H1 (cell line): Measurements from ENCODE around the gene TMEM125. TPM values are rescaled to one million over a fixed set of nuclear protein-coding genes. Genes with fewer than 3 reads are reported as not detected.

ENCODE experiments used
- CTCF ChIA-PET: fragments of 300-600 bp; sonication (Branson Sonifier 250); formaldehyde crosslinking; loops from one replicate; lab custom pipeline; 2021; ENCODE audit not compliant: partially characterized antibody; lab: Charles Lee
- POLR2A ChIA-PET: fragments of 300-600 bp; sonication (Branson Sonifier 250); formaldehyde crosslinking; loops from one replicate; lab custom pipeline; 2021; ENCODE audit warnings: inconsistent platforms; ENCODE audit not compliant: partially characterized antibody; lab: Charles Lee
- DNase-seq, 2 experiments: peaks; one replicate each; pipeline versions ENCODE4 v3.0.0 to v3.0.0-alpha.2; 2010 to 2022; ENCODE audit warnings: low spot score in 2 of 2, low read depth in 1 of 2, mixed read lengths in 1 of 2
- FAIRE-seq: peaks from 2 replicates; lab custom pipeline; 2011; peaks lifted over from hg19 to GRCh38; lab: Jason Lieb, UNC
- H2AFZ ChIP-seq: 2 replicates; pipeline ENCODE4 v1.8.1; 2012; ENCODE audit warnings: low read length, inconsistent platforms
- H2AK5ac ChIP-seq: 2 replicates; pipeline ENCODE4 v1.6.1; 2013; ENCODE audit warnings: low read depth, low read length
- H2BK120ac ChIP-seq: replicated peaks from 2 replicates; pipeline ENCODE3; 2013; ENCODE audit warnings: low read depth, low read length, inconsistent platforms
- H2BK12ac ChIP-seq: 2 replicates; pipeline ENCODE4 v1.6.1; 2013; ENCODE audit warnings: low read depth, low read length
- H2BK15ac ChIP-seq: 2 replicates; pipeline ENCODE4 v1.6.1; 2013; ENCODE audit warnings: low read length
- H2BK20ac ChIP-seq: 2 replicates; pipeline ENCODE4 v1.6.1; 2013; ENCODE audit warnings: low read length
- H2BK5ac ChIP-seq: 2 replicates; pipeline ENCODE4 v1.6.1; 2013; ENCODE audit warnings: low read depth, low read length
- H3K14ac ChIP-seq: 2 replicates; pipeline ENCODE4 v1.6.1; 2013; ENCODE audit warnings: inconsistent platforms; ENCODE audit not compliant: insufficient read length
- H3K18ac ChIP-seq: 2 replicates; pipeline ENCODE4 v1.6.1; 2013; ENCODE audit warnings: low read length; ENCODE audit errors: extremely low read depth
- H3K23ac ChIP-seq: 2 replicates; pipeline ENCODE4 v1.6.1; 2013; ENCODE audit warnings: inconsistent platforms; ENCODE audit not compliant: insufficient read length
- H3K23me2 ChIP-seq: 2 replicates; pipeline ENCODE4 v1.6.1; 2013; ENCODE audit warnings: low read depth, low read length
- H3K27ac ChIP-seq: 2 replicates; pipeline ENCODE4 v1.6.1; 2011; ENCODE audit warnings: low read depth, low read length, inconsistent platforms
- H3K27me3 ChIP-seq, 4 experiments: replicated peaks in 1 of 4; 1 replicate in 1 of 4; 2 replicates in 3 of 4; pipeline versions ENCODE4 v1.6.1 to v1.8.1; 2011 to 2013; ENCODE audit warnings: low read length in 3 of 4, mild to moderate bottlenecking in 3 of 4, inconsistent platforms in 2 of 4, mixed read lengths in 2 of 4, moderate library complexity in 1 of 4; ENCODE audit not compliant: control insufficient read depth in 3 of 4, insufficient read depth in 3 of 4; ENCODE audit errors: extremely low read depth in 1 of 4
- H3K36me3 ChIP-seq, 4 experiments: 2 replicates each; pipeline versions ENCODE4 v1.6.1 to v1.8.1; 2011 to 2013; ENCODE audit warnings: mild to moderate bottlenecking in 4 of 4, low read length in 3 of 4, moderate library complexity in 2 of 4, control low read depth in 1 of 4, inconsistent platforms in 1 of 4; ENCODE audit not compliant: insufficient read depth in 4 of 4, control insufficient read depth in 2 of 4
- H3K4ac ChIP-seq: replicated peaks from 2 replicates; pipeline ENCODE3; 2013; ENCODE audit warnings: low read length, low read depth, mixed read lengths, inconsistent platforms; ENCODE audit not compliant: insufficient read length
- H3K4me1 ChIP-seq, 4 experiments: replicated peaks in 1 of 4; 1 replicate in 1 of 4; 2 replicates in 3 of 4; pipeline versions ENCODE4 v1.6.1 to v1.8.1; 2011 to 2013; ENCODE audit warnings: low read length in 3 of 4, inconsistent platforms in 2 of 4, mixed read lengths in 1 of 4; ENCODE audit not compliant: insufficient read depth in 4 of 4, control insufficient read depth in 3 of 4
- H3K4me2 ChIP-seq, 2 experiments: 2 replicates each; pipeline versions ENCODE4 v1.6.1 to v1.8.1; 2011 to 2013; ENCODE audit warnings: low read depth in 2 of 2, low read length in 2 of 2, control low read depth in 1 of 2, inconsistent platforms in 1 of 2, mild to moderate bottlenecking in 1 of 2; ENCODE audit not compliant: insufficient read depth in 1 of 2
- H3K4me3 ChIP-seq, 4 experiments: fragments of 200-600, 300-600 bp in 1 of 4; sonication (generic), shearing (Covaris generic), sonication (Bioruptor Twin) in 1 of 4; 2 replicates each; pipeline versions ENCODE4 v1.5.1 to v1.8.1; 2011 to 2016; ENCODE audit warnings: low read length in 4 of 4, low read depth in 3 of 4, control low read depth in 2 of 4, inconsistent platforms in 2 of 4, mild to moderate bottlenecking in 2 of 4, mixed read lengths in 1 of 4, moderate library complexity in 1 of 4; ENCODE audit not compliant: insufficient read depth in 2 of 4; ENCODE audit errors: extremely low read depth in 1 of 4
- H3K56ac ChIP-seq: replicated peaks from 2 replicates; pipeline ENCODE3; 2013; ENCODE audit warnings: low read depth, mild to moderate bottlenecking, mixed read lengths, low read length, inconsistent platforms; ENCODE audit not compliant: insufficient read length
- H3K79me1 ChIP-seq: 2 replicates; pipeline ENCODE4 v1.6.1; 2013; ENCODE audit warnings: low read depth, low read length, control low read depth
- H3K79me2 ChIP-seq, 2 experiments: 2 replicates each; pipeline versions ENCODE4 v1.6.1 to v1.8.1; 2012 to 2013; ENCODE audit warnings: low read length in 2 of 2, mild to moderate bottlenecking in 2 of 2, inconsistent platforms in 1 of 2; ENCODE audit not compliant: insufficient read depth in 2 of 2, control insufficient read depth in 1 of 2
- H3K9ac ChIP-seq, 4 experiments: replicated peaks in 1 of 4; 1 replicate in 1 of 4; 2 replicates in 3 of 4; pipeline versions ENCODE4 v1.6.1 to v1.8.1; 2011 to 2013; ENCODE audit warnings: low read depth in 3 of 4, low read length in 3 of 4, control low read depth in 2 of 4, mild to moderate bottlenecking in 2 of 4, moderate library complexity in 2 of 4, inconsistent platforms in 1 of 4; ENCODE audit errors: extremely low read depth in 1 of 4
- H3K9me3 ChIP-seq, 2 experiments: 2 replicates each; pipeline versions ENCODE4 v1.6.1 to v1.8.1; 2012 to 2013; ENCODE audit warnings: mild to moderate bottlenecking in 2 of 2, moderate library complexity in 2 of 2, control low read depth in 1 of 2, inconsistent platforms in 1 of 2, low read depth in 1 of 2, low read length in 1 of 2, mixed read lengths in 1 of 2; ENCODE audit not compliant: insufficient read depth in 2 of 2
- H4K20me1 ChIP-seq, 2 experiments: replicated peaks in 1 of 2; 2 replicates each; pipeline versions ENCODE3 to v1.8.1; 2011 to 2013; ENCODE audit warnings: inconsistent platforms in 2 of 2, low read length in 2 of 2, mild to moderate bottlenecking in 1 of 2; ENCODE audit not compliant: insufficient read depth in 2 of 2, control insufficient read depth in 1 of 2
- H4K5ac ChIP-seq: 2 replicates; pipeline ENCODE4 v1.6.1; 2013; ENCODE audit warnings: low read length, low read depth, mixed read lengths, inconsistent platforms; ENCODE audit not compliant: insufficient read length
- H4K8ac ChIP-seq: 2 replicates; pipeline ENCODE4 v1.8.0; 2013; ENCODE audit warnings: mild to moderate bottlenecking, moderate library complexity, low read length, inconsistent platforms; ENCODE audit not compliant: insufficient read depth; ENCODE audit errors: extremely low read depth
- H4K91ac ChIP-seq: replicated peaks from 2 replicates; pipeline ENCODE3; 2013; ENCODE audit warnings: low read length, mixed read lengths, inconsistent platforms; ENCODE audit not compliant: insufficient read length
- ASH2L ChIP-seq: fragments of 200-600, 300-600 bp; sonication (generic); IDR thresholded peaks from one replicate; pipeline ENCODE4 v1.7.1; 2017; ENCODE audit warnings: low read length
- ATF2 ChIP-seq: IDR thresholded peaks from 2 replicates; pipeline ENCODE4 v1.6.1; 2012; ENCODE audit warnings: low read length, inconsistent platforms
- CBX5 ChIP-seq: fragments of 300-800, 300-1000 bp; sonication (generic); IDR thresholded peaks from 2 replicates; pipeline ENCODE4 v1.7.1; 2016; ENCODE audit warnings: antibody characterized with exemption, low read length, low read depth
- CREB1 ChIP-seq: IDR thresholded peaks from 2 replicates; pipeline ENCODE4 v1.6.1; 2012; ENCODE audit warnings: inconsistent platforms
- EZH2 ChIP-seq: fragments of 200-600 bp; sonication (generic); IDR thresholded peaks from 2 replicates; pipeline ENCODE4 v1.7.1; 2012; ENCODE audit warnings: low read depth, mild to moderate bottlenecking, moderate library complexity, low read length, inconsistent platforms; ENCODE audit not compliant: severe bottlenecking
- MAX ChIP-seq: IDR thresholded peaks from 2 replicates; pipeline ENCODE4 v1.6.1; 2012; ENCODE audit warnings: inconsistent platforms
- RBBP5 ChIP-seq: IDR thresholded peaks from 2 replicates; pipeline ENCODE4 v1.7.1; 2012; ENCODE audit warnings: low read depth, mild to moderate bottlenecking, inconsistent platforms, low read length, moderate library complexity, borderline replicate concordance
- RXRA ChIP-seq: IDR thresholded peaks from 2 replicates; pipeline ENCODE4 v1.6.1; 2011; ENCODE audit warnings: low read depth, mild to moderate bottlenecking, low read length, moderate library complexity; ENCODE audit not compliant: insufficient read depth
- SIRT6 ChIP-seq: IDR thresholded peaks from one replicate; pipeline ENCODE4 v1.7.1; 2012; ENCODE audit warnings: low read length, inconsistent platforms
- SP4 ChIP-seq: IDR thresholded peaks from 2 replicates; pipeline ENCODE4 v1.6.1; 2012; ENCODE audit warnings: low read length, inconsistent platforms
- TCF12 ChIP-seq: IDR thresholded peaks from 2 replicates; pipeline ENCODE4 v1.6.1; 2011; ENCODE audit warnings: low read depth, mild to moderate bottlenecking, low read length
- YY1 ChIP-seq: IDR thresholded peaks from 2 replicates; pipeline ENCODE4 v1.6.1; 2011; ENCODE audit warnings: low read depth, mild to moderate bottlenecking, low read length
- ZNF274 ChIP-seq: IDR thresholded peaks from 2 replicates; pipeline ENCODE4 v1.7.0; 2012; ENCODE audit warnings: low read length, borderline replicate concordance; ENCODE audit errors: extremely low read depth
- WGBS, 2 experiments: shearing (Covaris generic) in 1 of 2; methylation state at CpG; one replicate each; pipeline versions ENCODE4 v1.1.6 to v1.1.7; 2013 to 2015; ENCODE audit warnings: low lambda C conversion rate in 2 of 2, mixed read lengths in 2 of 2, inconsistent platforms in 1 of 2, low coverage in 1 of 2, missing lambda C conversion rate in 1 of 2; ENCODE audit not compliant: insufficient replicate concordance in 2 of 2, insufficient coverage in 1 of 2, insufficient read length in 1 of 2; ENCODE audit errors: extremely low coverage in 1 of 2, missing lambda C conversion rate in 1 of 2; 5-methylcytosine and 5-hydroxymethylcytosine counted together
- polyA plus RNA-seq, 7 experiments: library from polyadenylated mRNA; depleted of rRNA in 3 of 7; stranded (reverse) in 5 of 7; unstranded in 2 of 7; fragments of >200 nt in 5 of 7; fragments of 200-250 nt in 2 of 7; gene quantifications; 1 replicate in 5 of 7; 2 replicates in 1 of 7; 4 replicates in 1 of 7; pipeline versions ENCODE4 v1.2.1 to v1.2.3, GENCODE V29; 2011 to 2013; ENCODE audit warnings: missing spikeins in 2 of 7, mixed read lengths in 2 of 7
- total RNA-seq: library from RNA; stranded (reverse); fragmentation: NEBNext Ultra II Directional; extraction: Animal tissue kit (Norgen Biotek cat#: 25700); gene quantifications from 2 replicates; pipeline ENCODE4 v1.2.1, GENCODE V29; 2021

TMEM125 gene
- total and polyA plus RNA-seq, 2 of the 8 experiments (the other 6 are each of a cell fraction or from before 2014, with no cell fraction given): 26.5 to 46.7 TPM

- no peaks in the 10 kb centered on the region for H3K23me2 ChIP-seq
- no peaks in the 10 kb centered on the region for H3K9me3 ChIP-seq
- H3K23ac ChIP-seq: no peak overlapping the region
- H2BK12ac ChIP-seq: no peak overlapping the region
- H2BK5ac ChIP-seq: no peak overlapping the region
- H2BK120ac ChIP-seq: no peak overlapping the region
- no peak overlapping the region for H2BK20ac ChIP-seq
- CTCF ChIA-PET: interaction anchor here (1.1 kb wide), 1 partner anchor 27 kb away, joined by 3 read pairs; no protein-coding TSS in a partner anchor
- H4K91ac ChIP-seq: no peak overlapping the region
- H3K4ac ChIP-seq: no peak overlapping the region
- H3K4me3 ChIP-seq: no peak overlapping the region
- H3K56ac ChIP-seq: no peak overlapping the region
- no peak overlapping the region for H2AK5ac ChIP-seq
- H3K79me1 ChIP-seq: no peaks in the 10 kb centered on the region
- H3K14ac ChIP-seq: no peak overlapping the region
- no peak overlapping the region for H2BK15ac ChIP-seq
- no peak overlapping the region for H2AFZ ChIP-seq
- WGBS, 2 experiments: 85% methylated on average over 5 of the region's 5 CpGs; no CpG with 5 or more reads in 1 of the 2 experiments
- no peak overlapping the region for H3K18ac ChIP-seq
- DNase-seq (no peak), FAIRE-seq (no peak)
- no peak overlapping the region for H3K27ac ChIP-seq
- POLR2A ChIA-PET: no interaction called here
- no peaks in the 10 kb centered on the region for H3K79me2 ChIP-seq
- H3K4me1 ChIP-seq: peaks cover 0 to 5% (median 0%) of the 10 kb centered on the region in 4 experiments; a peak in 1 of 7 replicates
- no peaks in the 10 kb centered on the region; a peak in 1 of 7 replicates for H3K27me3 ChIP-seq
- H3K9ac ChIP-seq: no peak overlapping the region
- no peaks in the 10 kb centered on the region for H4K20me1 ChIP-seq
- no peak overlapping the region for H4K8ac ChIP-seq
- no peak overlapping the region for H4K5ac ChIP-seq
- H3K4me2 ChIP-seq: no peak overlapping the region
- H3K36me3 ChIP-seq: no peaks in the 10 kb centered on the region
- TF ChIP-seq SIRT6 (no peak), ZNF274 (no peak), CBX5 (no peak), MAX (no peak), ATF2 (no peak), EZH2 (no peak), CREB1 (no peak), YY1 (no peak), RBBP5 (no peak), ASH2L (no peak), SP4 (no peak), RXRA (no peak), TCF12 (no peak)
These were observed 49.5 kb downstream of the TMEM125 start for GRCh38 chr1:43319288-43319687.
